Stimulated activated CD8-positive, alpha-beta memory T cell treated with anti-CD3 and anti-CD28 coated beads, Interleukin-7, amount 100 ng/mL, for 1 hour (primary cell): ENCODE results near the gene DTYMK.
A peak's percentile ranks its signal among the peaks of the same experiment; 100 is the strongest.

ENCODE experiments used
- DNase-seq, 2 donors: peaks; one replicate each; pipeline ENCODE4 v3.0.0-alpha.2; 2020; ENCODE audit warnings: low read depth in 2 of 2

The DTYMK gene, protein sequence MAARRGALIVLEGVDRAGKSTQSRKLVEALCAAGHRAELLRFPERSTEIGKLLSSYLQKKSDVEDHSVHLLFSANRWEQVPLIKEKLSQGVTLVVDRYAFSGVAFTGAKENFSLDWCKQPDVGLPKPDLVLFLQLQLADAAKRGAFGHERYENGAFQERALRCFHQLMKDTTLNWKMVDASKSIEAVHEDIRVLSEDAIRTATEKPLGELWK

DNA sequence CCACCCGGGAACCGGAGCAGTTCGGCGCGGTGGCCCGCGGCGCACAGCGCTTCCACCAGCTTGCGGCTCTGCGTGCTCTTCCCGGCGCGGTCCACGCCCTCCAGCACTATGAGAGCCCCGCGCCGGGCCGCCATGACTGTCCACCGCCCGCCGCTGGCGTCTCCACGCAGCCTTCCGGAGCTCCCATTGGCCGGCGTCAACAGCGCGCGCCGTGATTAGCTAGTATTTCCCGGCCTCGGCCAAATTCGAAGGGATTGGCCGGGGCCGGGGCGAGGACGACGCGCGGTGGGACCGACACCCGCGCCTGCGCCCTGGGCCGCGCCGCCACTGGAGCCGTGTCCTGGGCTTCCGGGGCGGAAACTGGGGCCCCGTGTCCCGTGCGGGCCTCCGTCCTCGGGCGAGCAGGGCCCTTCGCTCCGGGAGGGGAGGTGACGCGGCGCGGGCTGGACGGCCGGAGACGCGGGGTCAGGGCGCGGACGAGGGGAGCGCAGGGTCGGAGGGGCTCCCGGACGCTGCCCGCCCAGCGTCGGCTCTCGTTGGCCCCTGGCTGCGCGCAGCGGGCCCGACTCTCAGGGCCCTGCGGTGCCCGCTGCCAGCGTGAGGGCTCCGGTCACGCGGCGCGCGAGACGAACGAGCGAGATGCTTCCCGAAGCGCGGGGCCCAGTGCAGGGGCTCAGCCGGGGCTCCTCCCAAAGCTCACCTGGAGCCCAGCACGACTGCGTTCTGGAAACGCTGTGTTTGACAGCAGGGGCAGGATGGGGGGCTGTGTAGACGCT lies at the start of gene DTYMK:
TSS of gene DTYMK (minus strand) at position 166 of the 776 bp plus-strand sequence. CDS start at position 134, 32 bp downstream.
- peak; percentile 87 to 90 for DNase-seq

DNA sequence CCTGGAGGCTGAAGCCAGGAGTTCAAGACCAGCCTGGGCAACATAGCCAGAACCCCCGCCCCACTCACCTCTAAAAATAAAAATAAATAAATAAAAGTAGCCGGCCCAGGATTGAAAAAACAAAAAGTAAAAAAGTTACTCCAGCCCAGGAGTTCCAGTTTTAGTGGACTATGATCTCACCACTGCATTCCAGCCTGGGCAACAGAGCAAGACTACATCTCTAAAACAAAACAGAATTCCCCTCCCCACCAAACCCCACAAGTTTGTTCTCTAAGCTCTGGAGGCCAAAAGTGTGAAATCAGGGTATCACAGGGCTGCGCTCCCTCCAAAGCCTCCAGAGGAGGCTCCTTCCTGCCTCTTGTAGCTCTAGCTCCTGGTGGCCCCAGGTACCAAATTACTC lies 49.5 kb upstream of the DTYMK start:
- no peak for DNase-seq

- DNase-seq: peak; percentile 89
Observed at GRCh38 chr2:241734467-241735208, 48.0 kb upstream of the DTYMK start, which contains the start of gene D2HGDH. Gene D2HGDH, plus strand, starts transcription at chr2:241734630. Its CDS starts 595 bp downstream, at chr2:241735225.

DNA sequence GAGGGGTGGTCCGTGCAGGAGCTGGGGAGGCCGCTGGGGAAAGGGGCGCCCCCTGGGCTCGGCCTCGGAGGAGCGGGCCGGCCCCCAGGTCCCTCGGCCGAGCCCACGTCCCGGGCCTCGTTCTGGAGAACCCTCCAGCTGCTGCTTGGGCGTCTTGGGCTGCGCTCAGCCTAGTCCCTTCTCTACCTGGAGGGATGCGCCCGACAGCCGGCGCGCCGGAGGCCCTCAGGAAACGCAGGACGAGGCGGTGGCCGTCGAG lies 47.5 kb upstream of the DTYMK start:
- DNase-seq: no peak

DNA sequence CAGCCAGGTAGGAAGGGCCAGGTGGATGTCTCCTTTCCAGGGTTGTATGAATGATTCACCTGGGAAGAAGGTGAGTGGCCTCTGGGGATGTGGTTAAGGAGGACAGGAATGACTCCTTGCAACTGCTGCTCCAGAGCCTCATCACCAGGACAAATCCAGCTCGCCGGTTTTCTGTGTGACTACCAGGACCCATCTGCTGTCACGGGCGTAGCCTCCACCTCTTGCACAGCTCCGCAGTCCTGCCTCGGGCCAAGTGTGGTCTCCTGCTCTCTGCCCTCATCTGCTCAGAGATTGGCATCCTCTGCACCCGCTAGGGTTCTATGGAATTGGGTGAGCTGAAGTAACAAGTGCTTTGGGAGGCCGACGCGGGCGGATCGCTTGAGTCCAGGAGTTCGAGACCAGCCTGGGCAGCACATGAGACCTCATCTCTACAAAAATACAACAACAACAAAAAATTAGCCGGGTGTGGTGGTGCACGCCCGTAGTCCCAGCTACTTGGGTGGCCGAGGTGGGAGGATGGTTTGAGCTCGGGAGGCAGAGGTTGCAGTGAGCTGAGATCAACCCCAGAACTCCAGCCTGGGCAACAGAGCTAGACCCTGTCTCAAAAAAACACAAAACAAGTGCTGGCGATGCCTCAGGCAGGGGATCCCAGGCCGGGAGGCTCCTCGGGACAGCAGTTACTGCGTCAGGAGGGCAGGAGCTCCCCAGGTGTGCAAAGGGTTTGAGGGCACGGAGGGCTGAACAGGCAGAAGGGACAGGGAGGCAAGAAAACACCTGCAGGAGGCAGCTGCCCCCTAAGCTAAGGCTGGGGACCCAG lies 47.0 kb upstream of the DTYMK start:
- no peak for DNase-seq

DNA sequence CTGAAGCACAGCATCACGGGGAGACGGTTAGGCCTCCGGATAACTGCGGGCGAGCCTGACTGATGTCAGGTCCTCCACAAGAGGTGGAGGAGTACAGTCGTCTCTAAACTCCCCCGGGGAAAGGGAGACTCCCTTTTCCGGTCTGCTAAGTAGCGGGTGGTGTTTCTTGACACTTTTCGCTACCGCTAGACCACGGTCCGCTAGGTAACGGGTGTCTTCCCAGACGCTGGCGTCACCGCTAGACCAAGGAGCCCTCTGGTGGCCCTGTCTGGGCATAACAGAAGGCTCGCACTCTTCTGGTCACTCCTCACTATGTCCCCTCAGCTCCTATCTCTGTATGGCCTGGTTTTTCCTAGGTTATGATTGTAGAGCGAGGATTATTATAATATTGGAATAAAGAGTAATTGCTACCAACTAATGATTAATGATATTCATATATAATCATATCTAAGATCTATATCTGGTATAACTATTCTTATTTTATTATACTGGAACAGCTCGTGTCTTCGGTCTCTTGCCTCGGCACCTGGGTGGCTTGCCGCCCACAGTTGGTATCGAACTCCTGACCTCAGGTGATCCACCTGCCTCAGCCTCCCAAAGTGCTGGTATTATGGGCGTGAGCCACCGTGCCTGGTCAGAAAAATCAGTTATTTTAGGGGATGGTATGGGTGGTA lies 46.0 kb upstream of the DTYMK start:
- DNase-seq: peak in 1 of 2 donors; percentile 39

DNA sequence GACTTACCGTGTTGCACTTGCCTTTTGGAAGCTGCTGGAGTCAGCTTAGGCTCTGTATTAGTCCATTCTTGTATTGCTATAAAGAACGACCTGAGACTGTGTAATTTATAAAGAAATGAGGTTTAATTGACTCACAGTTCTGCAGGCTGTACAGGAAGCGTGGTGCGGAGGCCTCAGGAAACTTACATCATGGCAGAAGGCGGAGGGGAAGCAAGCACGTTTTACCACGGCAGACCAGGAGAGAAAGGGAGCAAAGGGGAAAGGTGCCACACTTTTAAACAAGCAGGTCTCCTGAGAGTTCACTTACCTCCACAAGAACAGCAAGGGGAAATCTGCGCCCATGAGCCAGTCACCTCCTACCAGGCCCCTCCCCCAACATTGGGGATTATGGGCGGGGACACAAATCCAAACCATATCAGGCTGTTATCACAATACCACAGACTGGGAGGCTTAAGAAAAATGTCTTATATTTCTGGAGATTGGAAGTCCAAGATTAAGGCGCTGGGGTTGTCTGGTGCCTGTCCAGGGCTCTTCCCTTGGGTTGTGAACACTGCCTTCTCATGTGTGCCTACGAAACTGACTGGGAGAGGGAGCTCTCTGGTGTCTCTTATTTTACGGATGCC lies 44.2 kb upstream of the DTYMK start:
- no peak for DNase-seq

DNA sequence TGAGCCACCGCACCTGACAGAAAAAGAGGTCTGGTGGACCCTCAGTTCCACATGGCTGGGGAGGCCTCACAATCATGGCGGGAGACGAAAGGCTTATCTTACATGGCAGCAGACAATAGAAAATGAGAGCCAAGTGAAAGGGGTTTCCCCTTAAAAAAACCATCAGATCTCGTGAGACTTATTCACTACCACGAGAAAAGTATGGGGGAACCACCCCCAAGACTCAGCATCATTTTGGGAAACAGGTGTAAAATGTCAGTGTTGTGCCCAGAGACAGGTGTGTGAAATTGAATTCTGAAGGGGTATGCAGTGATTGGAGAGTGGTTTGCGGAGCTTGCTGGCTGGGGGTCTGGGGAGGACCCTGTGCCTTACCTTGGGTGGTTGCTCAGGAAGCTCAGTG lies 43.3 kb upstream of the DTYMK start:
- no peak for DNase-seq

DNA sequence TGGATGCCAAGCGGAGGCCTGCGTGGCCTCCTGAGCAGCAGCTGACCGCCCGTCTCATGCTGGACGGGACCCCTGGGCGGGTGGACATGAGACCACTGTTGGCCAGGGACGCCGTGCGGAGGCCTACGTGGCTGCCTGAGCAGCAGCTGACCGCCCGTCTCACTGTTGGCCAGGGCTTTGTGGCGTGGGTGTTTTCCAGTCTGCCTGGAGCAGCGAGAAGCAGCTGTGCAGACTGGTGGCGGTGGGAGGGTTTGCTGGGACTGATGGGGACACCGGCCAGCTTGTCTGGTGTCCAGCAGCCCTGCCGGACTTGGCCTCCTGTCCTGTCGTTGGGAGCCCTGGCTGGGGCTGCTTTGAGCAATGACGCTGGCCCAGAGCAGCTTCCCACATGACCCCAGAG lies 42.0 kb upstream of the DTYMK start:
- no peak for DNase-seq

DNA sequence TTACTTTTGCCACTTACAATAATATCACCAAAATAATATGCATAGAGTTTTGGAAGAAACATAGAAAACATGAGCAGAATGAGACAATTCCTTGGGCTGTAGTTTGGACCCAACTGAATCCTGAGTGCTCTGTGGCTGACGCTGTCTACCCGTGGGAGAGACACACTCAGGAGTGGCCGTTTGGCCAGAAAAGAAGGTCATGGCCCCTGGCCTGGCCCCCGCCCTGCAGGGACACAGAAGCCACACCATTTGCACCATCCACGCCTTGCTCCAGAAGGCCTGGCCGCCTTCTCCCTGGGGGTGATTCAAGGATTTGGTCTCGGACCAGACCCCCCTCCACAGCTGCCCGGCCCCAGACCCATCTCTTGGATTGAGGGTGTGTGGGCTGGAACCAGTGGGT lies 41.4 kb upstream of the DTYMK start:
- no peak for DNase-seq

- DNase-seq: no peak
Observed at GRCh38 chr2:241726459-241726858, 39.8 kb upstream of the DTYMK start.

DNA sequence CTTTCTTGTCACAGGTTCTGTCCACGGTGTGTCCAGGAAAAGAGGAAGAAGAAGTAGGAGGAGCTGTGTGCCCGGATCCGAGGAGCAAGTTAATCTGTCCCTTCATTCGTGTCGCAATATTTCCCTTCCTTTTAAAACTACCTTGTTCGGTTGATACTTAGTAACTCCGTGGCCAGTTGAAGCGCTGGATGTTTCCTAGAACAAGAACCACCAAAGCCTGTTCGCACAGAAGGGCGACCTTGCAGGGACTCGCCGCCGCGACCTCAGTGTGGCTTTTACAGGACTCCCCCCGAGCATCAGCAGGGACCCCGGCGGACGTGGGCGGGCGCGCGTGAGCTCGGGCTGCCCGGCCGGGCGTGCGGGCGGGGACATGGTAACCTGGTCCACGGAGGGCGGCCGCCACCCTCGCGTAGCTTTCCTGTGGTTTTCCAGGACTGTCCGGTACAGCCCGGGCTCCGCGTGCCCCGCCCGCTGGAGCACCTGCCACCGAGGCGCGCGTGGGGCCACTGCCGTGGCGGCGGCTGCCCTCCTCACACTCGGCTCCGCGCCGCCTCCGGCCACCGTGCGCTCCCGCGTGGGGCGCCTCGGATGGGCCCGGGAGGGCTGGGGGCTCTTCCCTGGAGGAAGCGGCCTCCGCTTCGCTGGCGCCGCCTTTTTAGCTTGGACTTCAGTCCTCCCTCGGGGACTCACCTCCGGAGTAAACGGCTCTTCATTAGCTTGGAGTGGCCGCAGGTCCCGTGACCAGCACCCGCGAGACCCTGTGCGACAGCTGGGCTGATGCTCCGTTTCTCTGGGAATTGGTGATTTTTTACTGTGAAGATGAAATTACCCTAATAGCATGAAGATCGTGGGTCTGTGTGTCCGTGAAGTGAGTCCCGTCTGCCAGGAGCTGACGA lies 38.6 kb upstream of the DTYMK start:
- DNase-seq: no peak

DNA sequence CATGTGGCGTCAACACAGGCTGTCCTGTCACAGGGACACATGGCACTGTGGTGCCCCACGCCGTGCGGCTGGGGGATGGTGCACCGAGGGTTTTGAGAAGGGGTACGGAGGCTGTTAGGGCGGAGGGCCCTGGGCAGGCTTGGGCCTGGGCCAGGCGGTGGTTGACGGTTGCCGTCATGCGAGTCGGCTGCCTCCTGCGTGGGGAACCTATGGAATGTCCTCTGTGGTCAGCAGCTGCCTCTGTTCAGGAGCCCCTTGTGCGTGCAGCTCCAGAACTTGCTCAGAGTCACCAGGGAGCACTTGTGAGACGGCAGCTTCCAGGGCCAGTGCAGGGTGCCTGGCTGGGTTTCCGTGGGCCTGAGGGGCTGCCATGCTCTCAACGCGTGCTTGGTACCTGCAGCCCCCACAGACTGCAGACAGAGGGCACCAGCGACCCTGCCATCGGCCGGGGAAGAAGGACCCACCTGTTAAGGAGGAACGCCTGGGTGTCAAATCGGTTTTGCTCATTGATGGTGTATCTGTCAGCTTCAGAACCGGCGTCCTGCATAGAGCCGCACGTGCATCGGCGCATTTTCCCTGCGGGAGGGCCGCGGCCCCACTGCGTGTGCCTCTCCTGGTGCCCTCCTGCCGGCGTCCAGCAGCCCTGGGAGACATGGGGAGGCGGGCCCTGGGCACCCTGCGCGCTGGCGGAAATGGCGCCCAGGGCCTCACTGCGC lies 37.8 kb upstream of the DTYMK start:
- no peak for DNase-seq

DNA sequence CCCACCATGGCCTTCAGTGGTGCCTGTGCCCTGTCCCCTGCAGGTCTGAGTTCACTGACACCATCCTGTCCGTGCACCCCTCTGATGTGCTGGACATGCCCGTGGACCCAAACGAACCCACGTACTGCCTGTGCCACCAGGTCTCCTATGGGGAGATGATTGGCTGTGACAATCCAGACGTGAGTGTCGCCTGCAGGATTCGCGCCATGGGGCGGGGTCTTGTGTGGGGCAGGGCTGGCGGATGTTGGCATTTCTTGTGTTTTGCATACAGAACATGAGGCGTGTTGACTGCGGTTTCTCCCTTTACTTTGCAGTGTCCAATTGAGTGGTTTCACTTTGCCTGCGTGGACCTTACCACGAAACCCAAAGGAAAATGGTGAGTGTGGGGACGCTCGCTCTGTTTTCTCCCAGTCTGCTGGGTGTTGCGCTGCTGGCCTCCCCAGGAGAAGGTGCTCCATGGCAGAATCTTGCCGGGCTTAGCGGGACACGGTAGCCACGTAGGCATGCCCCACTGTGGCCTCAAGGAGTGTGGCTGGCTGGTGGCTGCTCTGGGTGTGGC lies 36.4 kb upstream of the DTYMK start:
- no peak for DNase-seq

DNA sequence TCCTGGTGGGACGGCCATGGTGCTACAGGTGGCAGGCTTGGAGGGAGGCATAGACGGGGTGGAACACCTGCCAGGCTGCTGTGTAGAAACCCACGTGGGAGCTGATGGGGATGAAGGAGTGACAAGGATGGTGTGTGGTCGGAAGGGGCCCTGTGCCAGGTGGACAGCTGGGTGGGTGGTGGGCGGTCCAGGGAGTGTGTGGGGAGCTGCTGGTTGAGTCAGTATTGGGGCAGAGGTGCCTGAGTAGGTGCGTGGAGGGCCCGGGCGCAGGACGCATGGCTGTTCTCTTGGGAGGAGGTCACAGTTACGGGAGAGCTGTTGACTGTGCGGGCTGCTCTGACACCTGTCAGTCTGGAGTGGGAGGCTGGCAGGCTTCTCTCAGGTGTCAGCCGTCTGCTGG lies 35.2 kb upstream of the DTYMK start:
- no peak for DNase-seq

DNA sequence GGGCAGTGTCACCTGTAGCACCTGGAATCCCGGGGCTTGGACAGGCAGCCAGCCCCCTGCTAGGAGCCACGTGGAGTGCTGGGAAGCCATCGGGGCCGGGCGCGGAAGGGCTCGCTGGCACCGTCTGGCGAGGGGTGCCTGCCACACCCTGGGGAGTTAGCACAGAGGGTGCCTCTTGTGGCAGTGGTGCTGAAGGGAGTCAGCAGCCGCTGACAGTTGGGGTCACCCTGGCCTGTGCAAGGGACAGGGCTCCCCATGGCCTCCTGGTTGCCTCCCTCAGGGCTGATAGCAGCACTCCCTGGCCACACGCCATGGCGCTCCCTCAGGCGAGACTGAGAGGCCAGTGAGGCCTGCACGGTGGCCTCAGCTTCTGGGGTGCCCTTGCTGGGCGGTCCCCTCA lies 33.9 kb upstream of the DTYMK start:
- DNase-seq: no peak

DNA sequence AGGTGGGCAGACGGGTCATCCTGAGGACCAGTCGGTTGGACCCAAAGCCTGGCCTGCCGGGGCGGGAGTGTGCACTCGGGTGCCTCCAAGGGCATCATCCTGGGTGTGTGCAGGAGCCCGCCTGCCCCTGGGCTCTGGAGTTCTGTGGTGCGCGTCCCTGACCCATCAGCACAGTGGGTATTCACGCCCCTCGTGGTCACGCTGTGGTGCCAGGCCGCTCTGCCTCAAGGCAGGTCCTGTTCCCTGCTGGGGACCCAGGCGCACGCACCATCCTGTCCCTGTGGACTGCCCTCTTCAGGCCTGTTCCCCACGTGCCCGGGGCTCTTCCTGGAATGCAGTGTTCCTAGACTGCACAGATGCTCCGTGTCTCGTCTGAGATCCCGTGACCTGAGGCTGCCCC lies 33.5 kb upstream of the DTYMK start:
- no peak for DNase-seq

DNA sequence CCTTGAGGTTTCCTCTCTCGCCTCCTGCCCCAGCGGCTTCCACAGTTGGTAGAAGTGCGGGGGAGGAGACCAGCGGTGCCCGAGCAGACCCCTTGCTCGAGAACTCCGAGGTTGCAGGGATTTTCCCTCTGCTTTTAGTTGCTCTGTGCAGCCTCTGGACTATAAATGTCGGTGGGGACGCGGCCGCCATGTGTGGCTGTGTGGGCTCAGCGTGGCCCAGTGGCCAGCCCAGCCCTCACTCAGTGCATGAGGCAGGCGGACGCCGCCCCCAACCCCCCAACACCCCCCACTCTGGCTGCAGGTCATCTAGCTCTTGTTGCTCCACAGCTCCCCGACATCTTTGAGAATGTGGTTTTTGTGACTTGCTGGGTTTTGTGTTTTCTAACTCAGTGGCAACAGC lies 32.5 kb upstream of the DTYMK start:
- DNase-seq: no peak

- no peak for DNase-seq
Observed at GRCh38 chr2:241708879-241709278, 22.3 kb upstream of the DTYMK start.
